Activated naive CD8-positive, alpha-beta T cell treated with anti-CD3 and anti-CD28 coated beads, Interleukin-2, amount 10 ng/mL, durations not matched to agents 7 days and 5 days (primary cell): ENCODE measurements around the gene PXK. TPM values are rescaled to one million over a fixed set of nuclear protein-coding genes. Genes with fewer than 3 reads are reported as not detected.
A peak's percentile ranks its signal among the peaks of the same experiment; 100 is the strongest.

ENCODE experiments used
- ATAC-seq: fragments of 150-1000 bp; cut with Tn5 transposase; one replicate; pipeline ENCODE4 v1.10.0; 2021; ENCODE audit warnings: low read depth, moderate library complexity
- POLR2A ChIA-PET: fragments of 350-600 bp; sonication (Branson Sonifier 250); formaldehyde crosslinking; loops from one replicate; lab custom pipeline; 2021; ENCODE audit warnings: antibody characterized with exemption; lab: Charles Lee
- DNase-seq: peaks from one replicate; pipeline ENCODE4 v3.0.0; 2021
- H3K27ac Mint-ChIP-seq: one replicate; pipeline ENCODE4 v1.8.0; 2022; ENCODE audit warnings: mild to moderate bottlenecking, mixed read lengths
- H3K27me3 Mint-ChIP-seq: one replicate; pipeline ENCODE4 v1.8.0; 2022; ENCODE audit warnings: mild to moderate bottlenecking, moderate library complexity, mixed read lengths
- H3K36me3 Mint-ChIP-seq: one replicate; pipeline ENCODE4 v1.8.0; 2021; ENCODE audit warnings: mild to moderate bottlenecking, mixed read lengths
- H3K4me1 Mint-ChIP-seq: one replicate; pipeline ENCODE4 v1.8.0; 2021; ENCODE audit warnings: mixed read lengths
- H3K4me3 Mint-ChIP-seq: one replicate; pipeline ENCODE4 v1.8.0; 2022; ENCODE audit warnings: mild to moderate bottlenecking, moderate library complexity, mixed read lengths
- H3K9me3 Mint-ChIP-seq: one replicate; pipeline ENCODE4 v1.8.0; 2021; ENCODE audit warnings: mixed read lengths
- total RNA-seq, 2 experiments: library from RNA; stranded (reverse); gene quantifications; one replicate each; pipeline ENCODE4 v1.2.3, GENCODE V29; 2021

PXK gene
- total RNA-seq, 2 experiments from 2014 or later: 38.6 to 41.5 TPM

DNA sequence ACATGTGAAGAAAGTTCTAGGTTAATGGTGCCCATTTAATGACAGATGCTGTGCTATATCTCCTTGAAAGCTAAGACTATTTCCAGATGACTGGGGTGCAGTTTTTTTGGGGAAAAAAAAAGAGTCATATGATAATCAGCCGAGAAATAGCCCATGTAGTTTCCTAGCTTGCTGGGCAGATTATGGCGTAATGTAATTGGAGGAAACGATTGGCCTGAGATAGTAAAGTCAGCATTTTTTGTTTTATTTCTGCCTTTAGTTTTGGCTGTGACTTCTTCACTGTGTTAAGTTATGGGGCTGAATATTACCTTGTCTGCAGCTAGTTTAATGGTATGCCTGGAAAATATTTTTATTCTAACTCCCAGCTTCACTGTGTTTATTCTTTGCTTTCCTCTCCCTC lies 77.0 kb downstream of the PXK start:
- H3K27ac Mint-ChIP-seq: no peak overlapping the region
- peaks cover 22% of the 10 kb centered on the region for H3K36me3 Mint-ChIP-seq
- POLR2A ChIA-PET: no interaction called here
- no peak for ATAC-seq
- no peaks in the 10 kb centered on the region for H3K9me3 Mint-ChIP-seq
- no peak overlapping the region for H3K4me3 Mint-ChIP-seq
- DNase-seq: no peak
- H3K27me3 Mint-ChIP-seq: no peaks in the 10 kb centered on the region
- peaks cover 6% of the 10 kb centered on the region for H3K4me1 Mint-ChIP-seq

DNA sequence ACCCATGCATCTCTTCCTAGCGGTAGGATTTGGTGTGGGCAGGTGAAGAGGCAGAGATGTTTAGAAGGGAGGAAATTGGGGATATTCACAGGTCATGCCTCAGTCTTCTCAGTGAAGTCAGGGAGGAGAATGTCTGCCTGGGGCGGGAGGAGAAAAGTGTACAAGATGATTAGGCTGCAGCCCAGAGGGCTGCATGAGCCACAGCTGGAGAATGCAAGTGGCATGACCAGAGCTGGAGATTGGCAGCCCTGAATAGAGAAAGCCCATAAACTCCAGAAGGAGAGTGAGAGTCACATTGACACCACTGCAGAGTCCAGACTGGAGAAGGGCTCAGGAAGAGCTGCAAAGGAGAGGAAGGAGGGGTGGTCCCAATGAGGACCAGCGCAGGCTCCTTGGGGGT lies 78.3 kb downstream of the PXK start:
- H3K27ac Mint-ChIP-seq: no peak overlapping the region
- H3K9me3 Mint-ChIP-seq: no peaks in the 10 kb centered on the region
- H3K4me1 Mint-ChIP-seq: peaks cover 6% of the 10 kb centered on the region
- ATAC-seq: no peak
- POLR2A ChIA-PET: interaction anchor here (0.6 kb wide), 1 partner anchor 78 kb away, joined by 4 read pairs; the partner anchor contains the start of gene PXK
- no peak for DNase-seq
- H3K27me3 Mint-ChIP-seq: no peaks in the 10 kb centered on the region
- H3K36me3 Mint-ChIP-seq: peaks cover 22% of the 10 kb centered on the region
- no peak overlapping the region for H3K4me3 Mint-ChIP-seq

DNA sequence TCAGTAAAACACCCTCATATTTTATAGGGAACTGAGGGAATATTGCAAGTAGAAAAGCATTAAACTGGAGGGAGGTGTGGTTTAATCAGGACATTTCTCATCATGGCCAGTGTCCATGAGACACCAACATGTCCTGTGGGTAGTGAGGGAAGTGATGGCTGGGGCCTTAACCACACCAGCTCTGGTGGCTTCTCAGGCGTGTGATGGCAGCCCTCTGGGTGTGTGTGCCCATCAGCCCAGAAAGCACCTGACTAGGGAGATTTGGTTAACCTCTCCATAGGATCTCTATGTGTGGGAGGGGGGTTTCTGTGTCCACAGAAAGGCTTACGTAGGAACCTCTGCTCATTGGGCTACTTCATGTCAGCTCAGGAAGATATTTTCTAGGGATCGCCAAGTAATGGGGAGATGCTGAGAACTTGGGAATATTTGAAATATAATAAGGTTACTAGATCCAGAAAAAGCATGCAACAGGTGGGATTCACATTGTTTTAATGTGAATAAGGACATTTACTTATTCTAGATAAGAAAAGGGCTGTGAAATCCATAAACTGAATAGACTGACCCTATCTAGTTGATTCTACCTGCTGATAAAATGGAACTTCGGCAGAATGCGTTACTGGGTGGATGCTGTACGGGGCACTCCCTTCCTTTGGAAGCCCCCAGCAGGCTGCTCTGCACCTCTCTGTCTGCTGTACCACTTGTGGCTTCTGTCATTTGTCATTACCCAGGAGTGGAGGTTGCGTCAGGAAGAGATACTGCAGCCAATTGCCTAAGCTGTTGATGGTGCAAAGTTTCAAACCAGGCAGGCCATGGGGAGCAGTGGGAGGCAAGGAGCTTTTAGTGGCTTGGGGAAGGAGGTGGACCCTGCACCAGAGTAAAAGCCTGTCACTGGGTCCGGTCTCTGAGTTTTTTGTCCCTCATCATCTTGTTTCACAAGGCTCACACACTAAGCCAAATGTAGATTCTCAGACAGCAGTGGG lies 79.4 kb downstream of the PXK start:
- Mint-ChIP-seq H3K4me3 (no peak overlapping the region), H3K27ac (no peak overlapping the region), H3K4me1 (peaks cover 6% of the 10 kb centered on the region), H3K36me3 (peaks cover 22% of the 10 kb centered on the region), H3K9me3 (no peaks in the 10 kb centered on the region), H3K27me3 (no peaks in the 10 kb centered on the region)
- no peak for DNase-seq
- POLR2A ChIA-PET: no interaction called here
- no peak for ATAC-seq

DNA sequence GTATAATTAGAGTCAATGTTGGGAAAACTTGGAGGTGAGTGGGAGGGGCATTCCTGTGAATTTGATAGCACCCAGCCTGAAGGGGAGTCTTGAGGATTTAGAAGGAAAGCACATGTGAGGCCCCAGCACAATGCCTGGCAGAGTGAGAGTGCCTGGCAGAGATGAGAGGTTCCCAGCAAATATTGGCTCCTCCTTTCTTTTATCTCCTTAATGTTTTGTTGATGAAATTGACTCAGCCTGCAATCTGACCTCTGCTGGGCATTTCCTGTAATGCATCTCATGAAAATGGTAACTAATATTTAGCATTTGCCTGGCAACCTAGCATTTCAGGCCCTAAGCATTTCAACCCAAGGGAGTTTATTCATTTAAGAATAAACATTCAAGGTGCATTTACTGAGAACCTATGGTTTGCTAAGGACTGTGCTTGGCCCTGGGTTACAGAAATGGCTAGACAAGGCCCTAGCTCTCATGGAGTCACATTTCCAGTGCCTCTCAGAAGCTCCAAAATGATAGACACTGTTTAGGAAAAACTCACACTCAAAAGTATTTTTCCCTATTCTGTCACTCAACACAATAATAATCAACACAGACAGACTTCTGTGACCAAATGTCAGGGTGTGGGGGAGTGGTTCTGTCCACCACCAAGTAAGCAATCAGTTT lies 82.0 kb downstream of the PXK start:
- H3K4me3 Mint-ChIP-seq: no peak overlapping the region
- H3K4me1 Mint-ChIP-seq: peaks cover 6% of the 10 kb centered on the region
- ATAC-seq (peak; percentile 50), DNase-seq (no peak)
- H3K27ac Mint-ChIP-seq: no peak overlapping the region
- no peaks in the 10 kb centered on the region for H3K9me3 Mint-ChIP-seq
- no peaks in the 10 kb centered on the region for H3K27me3 Mint-ChIP-seq
- peaks cover 6% of the 10 kb centered on the region for H3K36me3 Mint-ChIP-seq
- POLR2A ChIA-PET: interaction anchor here (0.9 kb wide), 1 partner anchor 61 kb away, joined by 3 read pairs; no protein-coding TSS in a partner anchor

DNA sequence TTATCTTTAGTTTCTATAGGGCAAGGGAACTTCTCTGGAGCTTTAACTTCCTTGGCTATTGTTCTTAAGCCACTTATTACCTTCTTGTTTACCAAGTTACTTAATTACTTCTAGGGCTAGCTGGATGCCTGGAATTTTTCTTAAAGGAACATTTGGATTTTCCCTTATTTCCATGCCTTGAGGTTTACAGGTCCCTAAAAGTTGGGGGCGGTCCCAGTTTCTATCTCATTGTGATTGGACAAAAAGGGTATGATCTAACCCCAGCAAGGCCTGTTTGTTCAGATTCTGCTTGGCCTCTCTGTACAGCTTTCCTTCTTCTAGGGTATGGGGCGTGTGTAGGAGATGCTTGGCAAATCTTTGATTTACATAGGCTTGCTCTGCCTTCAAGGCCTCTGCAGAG lies 83.5 kb downstream of the PXK start:
- no peak for ATAC-seq
- H3K4me1 Mint-ChIP-seq: peaks cover 7% of the 10 kb centered on the region
- H3K27me3 Mint-ChIP-seq: no peaks in the 10 kb centered on the region
- H3K9me3 Mint-ChIP-seq: no peaks in the 10 kb centered on the region
- peaks cover 3% of the 10 kb centered on the region for H3K36me3 Mint-ChIP-seq
- no peak for DNase-seq
- POLR2A ChIA-PET: interaction anchor here (0.6 kb wide), 1 partner anchor 82 kb away, joined by 4 read pairs; no protein-coding TSS in a partner anchor
- no peak overlapping the region for H3K4me3 Mint-ChIP-seq
- H3K27ac Mint-ChIP-seq: no peak overlapping the region

DNA sequence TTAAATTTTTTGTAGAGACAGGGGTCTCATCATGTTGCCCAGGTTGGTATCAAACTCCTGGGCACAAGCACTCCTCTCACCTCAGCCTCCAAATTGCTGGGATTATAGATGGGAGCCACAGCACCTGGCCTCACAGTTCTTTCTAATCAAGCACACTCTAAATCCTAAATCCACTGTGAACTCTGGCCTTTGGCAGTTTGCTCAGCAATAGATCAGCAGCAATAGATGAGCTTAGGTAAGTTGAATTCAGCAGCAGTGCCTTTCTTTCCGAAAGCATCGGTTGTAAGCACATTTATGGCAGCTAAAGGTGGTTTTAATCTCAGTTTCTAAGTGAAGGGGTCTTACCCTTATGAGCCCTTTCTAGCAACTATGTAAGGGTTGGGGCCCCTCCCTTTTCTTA lies 84.4 kb downstream of the PXK start:
- peaks cover 5% of the 10 kb centered on the region for H3K4me1 Mint-ChIP-seq
- POLR2A ChIA-PET: interaction anchor here (0.6 to 1.2 kb wide), 2 partner anchors 15 to 744 kb away, joined by 3 to 4 read pairs; no protein-coding TSS in a partner anchor
- H3K27ac Mint-ChIP-seq: no peak overlapping the region
- no peak overlapping the region for H3K4me3 Mint-ChIP-seq
- H3K36me3 Mint-ChIP-seq: peaks cover 7% of the 10 kb centered on the region
- no peaks in the 10 kb centered on the region for H3K27me3 Mint-ChIP-seq
- DNase-seq (no peak), ATAC-seq (no peak)
- H3K9me3 Mint-ChIP-seq: no peaks in the 10 kb centered on the region

DNA sequence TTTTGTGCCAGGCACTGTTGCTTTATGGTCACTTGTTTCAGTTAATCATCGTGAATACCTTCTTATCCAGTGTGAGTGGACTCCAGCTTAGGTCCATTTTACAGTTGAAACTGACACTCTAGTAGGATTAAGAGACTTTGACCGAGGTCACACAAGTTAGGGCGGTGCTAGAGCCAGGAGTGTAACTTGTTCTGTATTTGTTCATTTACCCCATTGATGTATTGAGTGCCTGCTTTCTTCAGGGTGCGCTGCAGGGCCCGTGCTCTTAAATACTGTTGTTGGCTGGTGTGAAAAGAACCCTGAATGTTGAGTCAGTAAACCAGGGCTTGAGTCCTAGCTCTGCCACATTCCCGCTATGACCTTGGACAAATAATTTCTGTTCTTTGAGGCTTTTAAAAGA lies 85.5 kb downstream of the PXK start:
- H3K4me3 Mint-ChIP-seq: no peak overlapping the region
- peaks cover 7% of the 10 kb centered on the region for H3K36me3 Mint-ChIP-seq
- no peak overlapping the region for H3K27ac Mint-ChIP-seq
- ATAC-seq (no peak), DNase-seq (no peak)
- H3K27me3 Mint-ChIP-seq: no peaks in the 10 kb centered on the region
- H3K9me3 Mint-ChIP-seq: no peaks in the 10 kb centered on the region
- H3K4me1 Mint-ChIP-seq: peaks cover 5% of the 10 kb centered on the region
- POLR2A ChIA-PET: no interaction called here

DNA sequence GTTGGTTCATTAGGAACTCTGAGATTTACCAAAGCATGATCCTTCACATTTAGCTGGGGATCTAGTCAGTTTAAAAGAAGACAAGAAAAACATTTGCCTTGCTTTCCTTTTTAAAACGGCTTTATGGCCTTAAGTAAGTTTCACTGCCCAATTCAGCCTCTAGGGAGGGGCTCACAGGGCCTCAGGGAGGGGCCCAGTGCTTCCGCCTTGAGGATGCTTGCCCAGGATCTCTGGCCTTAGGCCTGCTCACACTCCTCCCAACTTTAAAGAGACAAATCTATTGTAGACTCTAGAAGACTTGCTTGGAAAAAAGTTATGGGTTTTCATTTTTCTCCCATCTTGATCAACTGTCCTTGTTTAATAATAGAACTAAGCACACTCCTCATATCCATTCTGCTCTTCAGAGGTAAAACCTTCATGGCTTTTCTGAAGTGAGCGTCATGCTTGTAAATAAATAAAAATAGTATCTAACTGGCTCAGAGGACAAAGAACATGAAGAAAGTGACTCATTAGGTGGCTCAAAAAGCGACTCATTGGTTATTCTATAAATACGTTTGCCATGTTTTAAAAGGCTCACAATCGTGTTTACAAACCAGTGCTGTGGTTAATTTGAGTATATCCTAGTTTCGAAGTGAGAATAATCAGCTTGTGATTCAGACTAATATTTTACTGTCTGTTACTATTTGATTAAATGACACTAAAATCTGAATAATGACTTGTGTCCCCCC lies 87.3 kb downstream of the PXK start:
- no peak overlapping the region for H3K4me3 Mint-ChIP-seq
- POLR2A ChIA-PET: interaction anchor here (0.9 kb wide), 1 partner anchor 14 kb away, joined by 3 read pairs; the partner anchor contains the start of gene PDHB
- H3K27me3 Mint-ChIP-seq: no peaks in the 10 kb centered on the region
- peaks cover 1% of the 10 kb centered on the region for H3K4me1 Mint-ChIP-seq
- H3K9me3 Mint-ChIP-seq: no peaks in the 10 kb centered on the region
- DNase-seq (no peak), ATAC-seq (no peak)
- H3K36me3 Mint-ChIP-seq: peaks cover 7% of the 10 kb centered on the region
- no peak overlapping the region for H3K27ac Mint-ChIP-seq

DNA sequence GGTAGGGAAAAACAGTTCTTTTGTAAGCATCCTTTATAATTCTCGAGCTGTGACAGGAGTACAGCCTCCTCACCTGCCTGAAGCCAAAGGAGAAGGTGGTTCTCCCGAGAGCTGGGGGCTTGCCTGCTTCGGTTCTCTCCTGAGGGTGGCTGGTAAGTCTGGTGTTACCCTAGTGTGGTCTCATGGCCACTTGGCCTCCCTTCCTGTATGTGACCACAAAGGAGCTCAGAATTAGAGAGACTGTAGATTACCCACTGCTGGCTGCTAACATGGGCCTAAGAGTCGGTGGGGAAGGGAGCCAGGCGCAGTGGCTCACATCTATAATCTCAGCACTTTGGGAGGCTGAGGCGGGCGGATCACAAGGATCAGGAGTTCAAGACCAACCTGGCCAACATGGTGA lies 88.3 kb downstream of the PXK start:
- Mint-ChIP-seq H3K36me3 (peaks cover 8% of the 10 kb centered on the region), H3K9me3 (no peaks in the 10 kb centered on the region), H3K4me3 (no peak overlapping the region), H3K27ac (no peak overlapping the region), H3K27me3 (no peaks in the 10 kb centered on the region), H3K4me1 (peaks cover 1% of the 10 kb centered on the region)
- DNase-seq (no peak), ATAC-seq (no peak)
- POLR2A ChIA-PET: interaction anchor here (0.9 to 1.0 kb wide), 2 partner anchors 13 to 115 kb away, joined by 3 read pairs; partner anchors contain the start of genes HTD2, PDHB and RPP14

DNA sequence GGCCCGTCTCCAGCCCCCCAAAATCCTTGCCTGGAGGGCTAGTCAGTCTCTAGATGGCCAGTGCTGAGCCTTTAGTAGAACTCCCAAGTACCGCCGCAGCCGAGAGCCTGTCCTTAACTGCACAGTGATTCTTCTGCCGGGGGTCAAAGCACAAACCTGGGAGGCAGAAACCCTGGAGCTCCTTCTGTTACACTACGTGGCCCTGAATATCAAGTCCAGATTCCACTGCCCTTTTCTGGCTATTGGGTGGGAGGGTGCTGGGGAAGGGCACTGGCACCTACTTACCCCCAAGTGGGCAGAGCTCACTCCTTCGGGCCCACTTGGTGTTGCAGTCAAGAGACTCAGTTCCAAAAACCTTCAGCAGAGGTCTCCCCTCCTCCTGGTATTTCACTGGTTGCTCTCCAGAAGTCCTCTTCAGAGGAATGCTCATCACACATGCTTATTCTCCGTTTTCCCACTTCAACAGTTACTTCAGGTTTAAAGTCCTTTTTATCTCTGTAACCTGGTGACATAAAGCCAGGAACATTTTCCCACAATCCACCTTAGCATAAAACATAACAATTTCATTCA lies 90.1 kb downstream of the PXK start:
- no peaks in the 10 kb centered on the region for H3K9me3 Mint-ChIP-seq
- ATAC-seq (no peak), DNase-seq (no peak)
- H3K4me1 Mint-ChIP-seq: peaks cover 1% of the 10 kb centered on the region
- POLR2A ChIA-PET: no interaction called here
- no peaks in the 10 kb centered on the region for H3K27me3 Mint-ChIP-seq
- H3K4me3 Mint-ChIP-seq: no peak overlapping the region
- peak overlapping the region; percentile 44 for H3K27ac Mint-ChIP-seq
- peaks cover 10% of the 10 kb centered on the region for H3K36me3 Mint-ChIP-seq

DNA sequence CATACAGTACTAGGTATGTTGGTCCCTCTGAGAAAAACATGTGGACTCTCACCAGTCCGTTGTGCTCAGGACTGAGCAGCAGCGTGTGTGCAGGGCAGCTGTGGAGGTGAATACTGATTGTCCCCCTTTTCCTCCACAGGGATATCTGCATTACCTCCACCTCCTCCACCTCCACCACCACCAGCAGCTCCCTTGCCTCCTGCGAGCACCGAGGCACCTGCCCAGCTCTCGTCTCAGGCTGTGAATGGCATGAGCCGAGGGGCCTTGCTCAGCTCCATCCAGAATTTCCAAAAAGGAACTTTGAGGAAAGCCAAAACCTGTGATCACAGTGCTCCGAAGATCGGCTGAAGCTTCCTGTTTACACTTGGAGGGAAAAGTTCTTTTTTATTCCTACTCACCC lies 91.9 kb downstream of the PXK start:
- Mint-ChIP-seq H3K4me1 (peaks cover 1% of the 10 kb centered on the region), H3K27me3 (no peaks in the 10 kb centered on the region), H3K27ac (no peak overlapping the region), H3K9me3 (no peaks in the 10 kb centered on the region), H3K36me3 (peaks cover 16% of the 10 kb centered on the region), H3K4me3 (no peak overlapping the region)
- ATAC-seq: no peak
- DNase-seq: no peak
- POLR2A ChIA-PET: interaction anchor here (1.0 kb wide), 1 partner anchor 10 kb away, joined by 3 read pairs; no protein-coding TSS in a partner anchor

DNA sequence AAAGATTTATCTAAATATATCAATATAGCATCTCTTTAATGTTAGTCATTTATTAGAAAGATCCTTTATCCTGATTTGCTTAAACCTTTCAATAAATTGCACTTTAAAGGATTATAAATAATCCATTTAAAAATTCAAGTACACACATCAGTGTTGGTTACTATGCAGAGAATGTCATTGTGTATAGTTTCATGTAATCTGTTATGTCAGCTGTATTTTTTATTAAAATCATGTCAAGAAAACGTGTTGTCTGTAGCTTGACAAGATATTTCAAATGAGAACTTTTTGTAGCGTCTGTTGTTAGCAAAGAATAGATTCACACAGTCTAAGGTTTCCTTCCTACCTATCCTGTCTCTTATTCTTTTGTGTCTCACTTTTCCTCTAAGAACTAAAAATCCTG lies 93.1 kb downstream of the PXK start:
- no peak for ATAC-seq
- peaks cover 16% of the 10 kb centered on the region for H3K36me3 Mint-ChIP-seq
- POLR2A ChIA-PET: no interaction called here
- no peak for DNase-seq
- no peak overlapping the region for H3K4me3 Mint-ChIP-seq
- no peaks in the 10 kb centered on the region for H3K9me3 Mint-ChIP-seq
- H3K27ac Mint-ChIP-seq: no peak overlapping the region
- H3K27me3 Mint-ChIP-seq: no peaks in the 10 kb centered on the region
- peaks cover 1% of the 10 kb centered on the region for H3K4me1 Mint-ChIP-seq
